ENCODE results near the gene DLG1. TPM values are rescaled to one million over a fixed set of nuclear protein-coding genes. Genes with fewer than 3 reads are reported as not detected.

The DLG1 gene
- total and polyA plus RNA-seq, 4 donors = 12.7 to 51.2 (median 22.3) TPM

- H3K4me1 ChIP-seq (ENCODE audit: control insufficient read depth in 4 of 4, insufficient read depth in 4 of 4, low read length in 3 of 4) = no peaks in the 10 kb centered on the region
- H3K9me3 ChIP-seq (ENCODE audit: control insufficient read depth in 4 of 4, low read length in 3 of 4) = no peaks in the 10 kb centered on the region
- no peak overlapping the region for H3K9ac ChIP-seq (ENCODE audit: low read depth in 1 of 2, low read length in 2 of 2)
- WGBS = 80% methylated on average over 15 of the region's 15 CpGs
- H3K36me3 ChIP-seq (ENCODE audit: control insufficient read depth in 4 of 4, insufficient read depth in 3 of 4, low read depth in 1 of 4, low read length in 3 of 4) = no peaks in the 10 kb centered on the region
- no peak overlapping the region for H3K27ac ChIP-seq (ENCODE audit: low read depth in 1 of 2, low read length in 2 of 2)
- no peak for DNase-seq (ENCODE audit: low spot score)
- TF ChIP-seq HNF4G (IDR thresholded peaks at IDR 0.05) = no peak
- H3K27me3 ChIP-seq (ENCODE audit: control insufficient read depth in 4 of 4, insufficient read depth in 4 of 4, low read length in 3 of 4) = no peaks in the 10 kb centered on the region
- H3K4me3 ChIP-seq (ENCODE audit: low read depth in 1 of 3, low read length in 3 of 3) = no peak overlapping the region
These were observed 276.5 kb downstream of the DLG1 start for GRCh38 chr3:197021729-197022404.

DNA sequence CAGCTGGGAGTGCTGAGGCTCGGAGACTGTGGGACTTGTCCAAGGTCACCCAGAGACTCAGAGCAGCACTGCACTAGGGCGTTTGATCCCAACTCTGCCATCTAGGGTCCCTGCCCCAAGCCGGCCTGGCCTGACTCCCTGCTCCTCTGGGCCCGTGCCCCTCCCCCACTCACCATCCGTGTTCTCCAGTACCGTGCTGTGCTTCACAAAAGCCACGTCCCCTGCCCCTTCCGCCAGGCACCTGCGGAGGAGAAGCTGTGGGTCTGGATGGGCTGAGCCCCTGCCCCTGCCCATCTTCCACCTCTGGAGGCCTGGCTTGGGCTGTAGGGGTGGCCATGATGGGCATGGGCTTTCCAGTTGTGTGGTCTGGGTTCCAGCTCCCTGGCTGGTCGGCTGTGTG lies 277.2 kb downstream of the DLG1 start:
- no peak overlapping the region for H3K27ac ChIP-seq (ENCODE audit: low read depth in 1 of 2, low read length in 2 of 2)
- TF ChIP-seq FOXA1 (IDR thresholded peaks at IDR 0.05) = no peak
- DNase-seq (ENCODE audit: low spot score) = no peak
- no peaks in the 10 kb centered on the region for H3K4me1 ChIP-seq (ENCODE audit: control insufficient read depth in 4 of 4, insufficient read depth in 4 of 4, low read length in 3 of 4)
- H3K36me3 ChIP-seq (ENCODE audit: control insufficient read depth in 4 of 4, insufficient read depth in 3 of 4, low read depth in 1 of 4, low read length in 3 of 4) = no peaks in the 10 kb centered on the region
- no peaks in the 10 kb centered on the region for H3K27me3 ChIP-seq (ENCODE audit: control insufficient read depth in 4 of 4, insufficient read depth in 4 of 4, low read length in 3 of 4)
- no peak overlapping the region for H3K9ac ChIP-seq (ENCODE audit: low read depth in 1 of 2, low read length in 2 of 2)
- WGBS = 68% methylated on average over 10 of the region's 10 CpGs
- no peaks in the 10 kb centered on the region for H3K9me3 ChIP-seq (ENCODE audit: control insufficient read depth in 4 of 4, low read length in 3 of 4)
- H3K4me3 ChIP-seq (ENCODE audit: low read depth in 1 of 3, low read length in 3 of 3) = no peak overlapping the region

DNA sequence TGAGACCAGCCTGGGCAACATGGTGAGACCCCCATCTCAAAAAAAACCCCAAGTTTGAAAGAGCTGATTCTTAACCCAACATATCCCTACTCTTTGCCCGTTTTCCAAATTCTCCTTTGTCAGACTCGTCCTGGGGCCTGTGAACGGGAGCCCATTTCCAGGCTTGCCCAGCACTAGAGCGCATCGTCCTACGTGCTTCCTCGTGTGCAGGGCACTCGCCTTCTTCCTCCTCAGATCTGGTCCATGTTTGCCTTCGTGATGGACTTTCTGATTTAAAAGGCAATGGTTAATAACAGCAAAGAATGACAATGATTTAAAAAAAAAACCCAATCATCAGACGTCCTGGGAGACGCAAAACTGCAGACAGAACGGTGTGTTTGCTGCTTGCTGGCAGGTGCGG lies 278.9 kb downstream of the DLG1 start:
- Histone ChIP-seq H3K27me3 (ENCODE audit: control insufficient read depth in 4 of 4, insufficient read depth in 4 of 4, low read length in 3 of 4) (no peaks in the 10 kb centered on the region), H3K36me3 (ENCODE audit: control insufficient read depth in 4 of 4, insufficient read depth in 3 of 4, low read depth in 1 of 4, low read length in 3 of 4) (no peaks in the 10 kb centered on the region), H3K27ac (ENCODE audit: low read depth in 1 of 2, low read length in 2 of 2) (no peak overlapping the region), H3K9ac (ENCODE audit: low read depth in 1 of 2, low read length in 2 of 2) (no peak overlapping the region), H3K4me1 (ENCODE audit: control insufficient read depth in 4 of 4, insufficient read depth in 4 of 4, low read length in 3 of 4) (no peaks in the 10 kb centered on the region), H3K9me3 (ENCODE audit: control insufficient read depth in 4 of 4, low read length in 3 of 4) (no peaks in the 10 kb centered on the region), H3K4me3 (ENCODE audit: low read depth in 1 of 3, low read length in 3 of 3) (no peak overlapping the region)
- 88% methylated on average over 13 of the region's 13 CpGs for WGBS
- TF ChIP-seq, protein P1, sequence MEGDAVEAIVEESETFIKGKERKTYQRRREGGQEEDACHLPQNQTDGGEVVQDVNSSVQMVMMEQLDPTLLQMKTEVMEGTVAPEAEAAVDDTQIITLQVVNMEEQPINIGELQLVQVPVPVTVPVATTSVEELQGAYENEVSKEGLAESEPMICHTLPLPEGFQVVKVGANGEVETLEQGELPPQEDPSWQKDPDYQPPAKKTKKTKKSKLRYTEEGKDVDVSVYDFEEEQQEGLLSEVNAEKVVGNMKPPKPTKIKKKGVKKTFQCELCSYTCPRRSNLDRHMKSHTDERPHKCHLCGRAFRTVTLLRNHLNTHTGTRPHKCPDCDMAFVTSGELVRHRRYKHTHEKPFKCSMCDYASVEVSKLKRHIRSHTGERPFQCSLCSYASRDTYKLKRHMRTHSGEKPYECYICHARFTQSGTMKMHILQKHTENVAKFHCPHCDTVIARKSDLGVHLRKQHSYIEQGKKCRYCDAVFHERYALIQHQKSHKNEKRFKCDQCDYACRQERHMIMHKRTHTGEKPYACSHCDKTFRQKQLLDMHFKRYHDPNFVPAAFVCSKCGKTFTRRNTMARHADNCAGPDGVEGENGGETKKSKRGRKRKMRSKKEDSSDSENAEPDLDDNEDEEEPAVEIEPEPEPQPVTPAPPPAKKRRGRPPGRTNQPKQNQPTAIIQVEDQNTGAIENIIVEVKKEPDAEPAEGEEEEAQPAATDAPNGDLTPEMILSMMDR (IDR thresholded peaks at IDR 0.05; ENCODE audit: low read depth, low read length, missing input control) = no peak
- TF ChIP-seq NR2F2 (IDR thresholded peaks at IDR 0.05) = no peak
- no peak for TF ChIP-seq JUND (IDR thresholded peaks at IDR 0.05)
- no peak for DNase-seq (ENCODE audit: low spot score)

GRCh38 chr3:197019021-197019420 lies 279.4 kb downstream of the DLG1 start:
- H3K27ac ChIP-seq (ENCODE audit: low read depth in 1 of 2, low read length in 2 of 2) = no peak overlapping the region
- WGBS = 58% methylated on average over 6 of the region's 6 CpGs
- TF ChIP-seq, protein P2, sequence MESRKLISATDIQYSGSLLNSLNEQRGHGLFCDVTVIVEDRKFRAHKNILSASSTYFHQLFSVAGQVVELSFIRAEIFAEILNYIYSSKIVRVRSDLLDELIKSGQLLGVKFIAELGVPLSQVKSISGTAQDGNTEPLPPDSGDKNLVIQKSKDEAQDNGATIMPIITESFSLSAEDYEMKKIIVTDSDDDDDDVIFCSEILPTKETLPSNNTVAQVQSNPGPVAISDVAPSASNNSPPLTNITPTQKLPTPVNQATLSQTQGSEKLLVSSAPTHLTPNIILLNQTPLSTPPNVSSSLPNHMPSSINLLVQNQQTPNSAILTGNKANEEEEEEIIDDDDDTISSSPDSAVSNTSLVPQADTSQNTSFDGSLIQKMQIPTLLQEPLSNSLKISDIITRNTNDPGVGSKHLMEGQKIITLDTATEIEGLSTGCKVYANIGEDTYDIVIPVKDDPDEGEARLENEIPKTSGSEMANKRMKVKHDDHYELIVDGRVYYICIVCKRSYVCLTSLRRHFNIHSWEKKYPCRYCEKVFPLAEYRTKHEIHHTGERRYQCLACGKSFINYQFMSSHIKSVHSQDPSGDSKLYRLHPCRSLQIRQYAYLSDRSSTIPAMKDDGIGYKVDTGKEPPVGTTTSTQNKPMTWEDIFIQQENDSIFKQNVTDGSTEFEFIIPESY (IDR thresholded peaks at IDR 0.05) = no peak
- TF ChIP-seq FOXA1 (IDR thresholded peaks at IDR 0.05) = no peak
- TF ChIP-seq GABPA (IDR thresholded peaks at IDR 0.05 in 1 of 2, conservative IDR thresholded peaks at IDR 0.05 in 1 of 2) = no peak
- TF ChIP-seq RXRA (IDR thresholded peaks at IDR 0.05) = no peak
- no peak for TF ChIP-seq RAD21 (IDR thresholded peaks at IDR 0.05)
- TF ChIP-seq TAF1 (conservative IDR thresholded peaks at IDR 0.05) = no peak
- no peak for TF ChIP-seq MAX (IDR thresholded peaks at IDR 0.05)
- TF ChIP-seq FOXA2 (IDR thresholded peaks at IDR 0.05) = no peak
- no peak for TF ChIP-seq JUND (IDR thresholded peaks at IDR 0.05)
- no peak for TF ChIP-seq YY1 (IDR thresholded peaks at IDR 0.05)
- TF ChIP-seq, protein P1 (IDR thresholded peaks at IDR 0.05; ENCODE audit: low read depth, low read length, missing input control) = no peak
- no peak for TF ChIP-seq SP1 (IDR thresholded peaks at IDR 0.05)
- TF ChIP-seq NR2F2 (IDR thresholded peaks at IDR 0.05) = no peak
- no peak for TF ChIP-seq ATF3 (IDR thresholded peaks at IDR 0.05)
- no peak for TF ChIP-seq HNF4G (IDR thresholded peaks at IDR 0.05)

More at GRCh38 chr3:197019021-197019420, 279.4 kb downstream of the DLG1 start:
- H3K4me3 ChIP-seq (ENCODE audit: low read depth in 1 of 3, low read length in 3 of 3) = no peak overlapping the region
- no peaks in the 10 kb centered on the region for H3K9me3 ChIP-seq (ENCODE audit: control insufficient read depth in 4 of 4, low read length in 3 of 4)
- no peaks in the 10 kb centered on the region for H3K27me3 ChIP-seq (ENCODE audit: control insufficient read depth in 4 of 4, insufficient read depth in 4 of 4, low read length in 3 of 4)
- no peaks in the 10 kb centered on the region for H3K4me1 ChIP-seq (ENCODE audit: control insufficient read depth in 4 of 4, insufficient read depth in 4 of 4, low read length in 3 of 4)
- no peaks in the 10 kb centered on the region for H3K36me3 ChIP-seq (ENCODE audit: control insufficient read depth in 4 of 4, insufficient read depth in 3 of 4, low read depth in 1 of 4, low read length in 3 of 4)
- DNase-seq (ENCODE audit: low spot score) = no peak
- H3K9ac ChIP-seq (ENCODE audit: low read depth in 1 of 2, low read length in 2 of 2) = no peak overlapping the region

All from liver (tissue), 9 donors.